ENCODE measurements around the gene BSN.

DNA sequence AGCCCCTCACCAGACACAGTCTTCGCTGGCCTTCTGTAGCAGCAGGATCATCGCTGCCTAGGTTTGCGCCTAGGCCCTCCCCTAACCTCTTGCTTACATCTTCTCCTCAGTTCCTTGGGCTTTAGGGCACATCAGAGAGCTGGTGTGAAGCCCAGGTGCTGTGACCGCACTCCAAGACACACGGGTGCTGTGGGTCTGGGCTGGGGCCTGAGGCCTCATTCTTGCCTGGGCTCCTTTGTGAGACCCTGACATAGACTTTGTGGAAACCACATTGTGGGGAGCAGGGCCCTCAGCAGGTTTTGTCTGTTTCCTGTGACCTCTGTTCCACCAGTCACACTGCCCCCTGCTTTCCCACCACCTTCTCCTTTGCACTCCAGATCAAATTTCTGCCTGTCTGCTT, 157.2 kb downstream of the BSN start:
- TF ChIP-seq, protein P1, sequence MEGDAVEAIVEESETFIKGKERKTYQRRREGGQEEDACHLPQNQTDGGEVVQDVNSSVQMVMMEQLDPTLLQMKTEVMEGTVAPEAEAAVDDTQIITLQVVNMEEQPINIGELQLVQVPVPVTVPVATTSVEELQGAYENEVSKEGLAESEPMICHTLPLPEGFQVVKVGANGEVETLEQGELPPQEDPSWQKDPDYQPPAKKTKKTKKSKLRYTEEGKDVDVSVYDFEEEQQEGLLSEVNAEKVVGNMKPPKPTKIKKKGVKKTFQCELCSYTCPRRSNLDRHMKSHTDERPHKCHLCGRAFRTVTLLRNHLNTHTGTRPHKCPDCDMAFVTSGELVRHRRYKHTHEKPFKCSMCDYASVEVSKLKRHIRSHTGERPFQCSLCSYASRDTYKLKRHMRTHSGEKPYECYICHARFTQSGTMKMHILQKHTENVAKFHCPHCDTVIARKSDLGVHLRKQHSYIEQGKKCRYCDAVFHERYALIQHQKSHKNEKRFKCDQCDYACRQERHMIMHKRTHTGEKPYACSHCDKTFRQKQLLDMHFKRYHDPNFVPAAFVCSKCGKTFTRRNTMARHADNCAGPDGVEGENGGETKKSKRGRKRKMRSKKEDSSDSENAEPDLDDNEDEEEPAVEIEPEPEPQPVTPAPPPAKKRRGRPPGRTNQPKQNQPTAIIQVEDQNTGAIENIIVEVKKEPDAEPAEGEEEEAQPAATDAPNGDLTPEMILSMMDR (IDR thresholded peaks at IDR 0.05) = no peak
- TF ChIP-seq, protein P2, sequence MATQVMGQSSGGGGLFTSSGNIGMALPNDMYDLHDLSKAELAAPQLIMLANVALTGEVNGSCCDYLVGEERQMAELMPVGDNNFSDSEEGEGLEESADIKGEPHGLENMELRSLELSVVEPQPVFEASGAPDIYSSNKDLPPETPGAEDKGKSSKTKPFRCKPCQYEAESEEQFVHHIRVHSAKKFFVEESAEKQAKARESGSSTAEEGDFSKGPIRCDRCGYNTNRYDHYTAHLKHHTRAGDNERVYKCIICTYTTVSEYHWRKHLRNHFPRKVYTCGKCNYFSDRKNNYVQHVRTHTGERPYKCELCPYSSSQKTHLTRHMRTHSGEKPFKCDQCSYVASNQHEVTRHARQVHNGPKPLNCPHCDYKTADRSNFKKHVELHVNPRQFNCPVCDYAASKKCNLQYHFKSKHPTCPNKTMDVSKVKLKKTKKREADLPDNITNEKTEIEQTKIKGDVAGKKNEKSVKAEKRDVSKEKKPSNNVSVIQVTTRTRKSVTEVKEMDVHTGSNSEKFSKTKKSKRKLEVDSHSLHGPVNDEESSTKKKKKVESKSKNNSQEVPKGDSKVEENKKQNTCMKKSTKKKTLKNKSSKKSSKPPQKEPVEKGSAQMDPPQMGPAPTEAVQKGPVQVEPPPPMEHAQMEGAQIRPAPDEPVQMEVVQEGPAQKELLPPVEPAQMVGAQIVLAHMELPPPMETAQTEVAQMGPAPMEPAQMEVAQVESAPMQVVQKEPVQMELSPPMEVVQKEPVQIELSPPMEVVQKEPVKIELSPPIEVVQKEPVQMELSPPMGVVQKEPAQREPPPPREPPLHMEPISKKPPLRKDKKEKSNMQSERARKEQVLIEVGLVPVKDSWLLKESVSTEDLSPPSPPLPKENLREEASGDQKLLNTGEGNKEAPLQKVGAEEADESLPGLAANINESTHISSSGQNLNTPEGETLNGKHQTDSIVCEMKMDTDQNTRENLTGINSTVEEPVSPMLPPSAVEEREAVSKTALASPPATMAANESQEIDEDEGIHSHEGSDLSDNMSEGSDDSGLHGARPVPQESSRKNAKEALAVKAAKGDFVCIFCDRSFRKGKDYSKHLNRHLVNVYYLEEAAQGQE (IDR thresholded peaks at IDR 0.05; ENCODE audit: insufficient read depth in 1 of 2, low read depth in 2 of 2, low read length in 1 of 2) = no peak
- TF ChIP-seq SIN3A (IDR thresholded peaks at IDR 0.05; ENCODE audit: borderline replicate concordance, insufficient read depth, low read depth, low read length) = no peak
